GM19025 (cell line): ENCODE results near the gene FAM83D.
"Not testable (repeated sequence)": the region's sequence is repeated elsewhere in the genome, so short reads cannot be mapped to it uniquely, and the experiment has no call there.

Source experiments
- ATAC-seq: cut with Tn5 transposase; IDR thresholded peaks from one replicate; pipeline ENCODE4 v1.9.1; 2021; ENCODE audit warnings: mild to moderate bottlenecking, low read depth, moderate library complexity; ENCODE audit not compliant: unreplicated experiment

The FAM83D gene

GRCh38 chr20:38996866-38997265 lies 70.6 kb downstream of the FAM83D start:
- not testable (repeated sequence) for ATAC-seq

- ATAC-seq = no peak
Observed at GRCh38 chr20:38997622-38998021, 71.4 kb downstream of the FAM83D start.

- ATAC-seq = no peak
Observed at GRCh38 chr20:38999217-38999616, 73.0 kb downstream of the FAM83D start.

DNA sequence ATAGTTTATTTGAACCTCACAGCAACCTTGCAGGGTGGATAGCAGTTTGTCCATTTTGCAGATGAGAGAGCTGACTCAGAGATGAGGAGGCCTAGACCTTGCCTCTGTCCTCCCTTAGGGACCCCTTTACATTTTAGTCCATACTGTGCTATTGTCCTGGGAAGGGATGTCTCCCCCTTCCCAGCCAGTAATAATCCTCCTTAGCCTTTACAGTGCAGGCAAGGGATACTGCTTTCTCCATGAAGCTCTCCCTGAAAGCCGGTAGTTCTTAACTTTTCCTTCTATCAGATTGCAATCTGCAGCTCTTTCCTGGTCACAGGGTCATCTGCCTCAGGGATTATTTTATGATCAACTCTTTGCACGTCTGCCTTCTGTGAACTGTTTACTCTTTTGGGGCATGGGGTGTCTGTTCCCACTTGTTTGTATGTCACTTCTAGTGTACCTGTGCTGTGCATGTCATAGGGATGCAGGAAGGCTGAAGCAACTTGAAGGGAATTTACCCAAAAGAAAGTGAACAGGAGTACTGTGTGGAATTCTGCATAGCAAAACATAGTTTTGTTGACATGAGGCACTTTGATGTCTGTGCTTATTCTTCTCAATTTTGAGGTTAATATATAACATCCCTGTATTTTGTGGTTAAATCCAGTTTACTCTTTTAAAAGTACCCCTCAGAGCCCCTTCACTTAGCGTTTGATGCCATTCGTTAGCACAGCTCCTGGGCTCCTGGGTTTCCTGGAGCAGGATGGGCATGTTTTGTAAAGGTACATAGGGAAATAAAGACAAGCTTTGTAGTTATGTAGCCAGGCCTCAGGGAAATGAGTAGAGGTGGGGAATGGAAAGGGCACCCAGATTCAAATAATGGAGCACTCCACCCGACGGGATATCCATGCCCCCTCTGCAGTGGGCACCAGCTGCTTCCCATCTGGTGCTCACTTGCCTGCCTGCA lies 74.0 kb downstream of the FAM83D start:
- no peak for ATAC-seq
